HG03575 (cell line): ENCODE data around the gene FAM193A.
"Not testable (repeated sequence)": the region's sequence is repeated elsewhere in the genome, so short reads cannot be mapped to it uniquely, and the experiment has no call there.

Source experiments
- ATAC-seq: cut with Tn5 transposase; IDR thresholded peaks from one replicate; pipeline ENCODE4 v1.9.1; 2021; ENCODE audit not compliant: unreplicated experiment, insufficient number of reproducible peaks, low FRiP score; ENCODE audit errors: extremely low read depth

Gene FAM193A

GRCh38 chr4:2536193-2537010, at the start of gene FAM193A:
Gene FAM193A (plus strand): TSS chr4:2536647. CDS start chr4:2536916, 269 bp downstream.
- ATAC-seq: peak; percentile 55

GRCh38 chr4:2486981-2487380, 49.5 kb upstream of the FAM193A start:
- ATAC-seq: no peak

GRCh38 chr4:2487632-2488031, 48.8 kb upstream of the FAM193A start:
- ATAC-seq: no peak

- no peak for ATAC-seq
Observed at GRCh38 chr4:2489081-2489805, 47.2 kb upstream of the FAM193A start.

- no peak for ATAC-seq
Observed at GRCh38 chr4:2489841-2490552, 46.5 kb upstream of the FAM193A start.

- ATAC-seq: no peak
Observed at GRCh38 chr4:2492970-2493369, 43.5 kb upstream of the FAM193A start.

GRCh38 chr4:2494992-2495391, 41.5 kb upstream of the FAM193A start:
- no peak for ATAC-seq

- ATAC-seq: no peak
Observed at GRCh38 chr4:2497324-2497723, 39.1 kb upstream of the FAM193A start.

- ATAC-seq: peak; percentile 63
Observed at GRCh38 chr4:2497931-2498330, 38.5 kb upstream of the FAM193A start.

- no peak for ATAC-seq
Observed at GRCh38 chr4:2500547-2500946, 35.9 kb upstream of the FAM193A start.

GRCh38 chr4:2501034-2501594, 35.3 kb upstream of the FAM193A start:
- no peak for ATAC-seq

- no peak for ATAC-seq
Observed at GRCh38 chr4:2503809-2504208, 32.6 kb upstream of the FAM193A start.

GRCh38 chr4:2507259-2507658, 29.2 kb upstream of the FAM193A start:
- ATAC-seq: no peak

GRCh38 chr4:2507855-2508254, 28.6 kb upstream of the FAM193A start:
- ATAC-seq: no peak

- no peak for ATAC-seq
Observed at GRCh38 chr4:2510351-2511259, 25.8 kb upstream of the FAM193A start.

- ATAC-seq: no peak
Observed at GRCh38 chr4:2511645-2512131, 24.8 kb upstream of the FAM193A start.

GRCh38 chr4:2512396-2513135, 23.9 kb upstream of the FAM193A start:
- ATAC-seq: no peak

GRCh38 chr4:2514193-2514592, 22.3 kb upstream of the FAM193A start:
- not testable (repeated sequence) for ATAC-seq
